ENCODE measurements around the gene RNF10. TPM values are rescaled to one million over a fixed set of nuclear protein-coding genes. Genes with fewer than 3 reads are reported as not detected.
A peak's percentile ranks its signal among the peaks of the same experiment; 100 is the strongest.
"Not testable (repeated sequence)": the region's sequence is repeated elsewhere in the genome, so short reads cannot be mapped to it uniquely, and the experiment has no call there.

RNF10 gene
- total and polyA plus RNA-seq, 2 of the 4 experiments (the other 2 are of a cell fraction), result 44.4 to 95.0 TPM

DNA sequence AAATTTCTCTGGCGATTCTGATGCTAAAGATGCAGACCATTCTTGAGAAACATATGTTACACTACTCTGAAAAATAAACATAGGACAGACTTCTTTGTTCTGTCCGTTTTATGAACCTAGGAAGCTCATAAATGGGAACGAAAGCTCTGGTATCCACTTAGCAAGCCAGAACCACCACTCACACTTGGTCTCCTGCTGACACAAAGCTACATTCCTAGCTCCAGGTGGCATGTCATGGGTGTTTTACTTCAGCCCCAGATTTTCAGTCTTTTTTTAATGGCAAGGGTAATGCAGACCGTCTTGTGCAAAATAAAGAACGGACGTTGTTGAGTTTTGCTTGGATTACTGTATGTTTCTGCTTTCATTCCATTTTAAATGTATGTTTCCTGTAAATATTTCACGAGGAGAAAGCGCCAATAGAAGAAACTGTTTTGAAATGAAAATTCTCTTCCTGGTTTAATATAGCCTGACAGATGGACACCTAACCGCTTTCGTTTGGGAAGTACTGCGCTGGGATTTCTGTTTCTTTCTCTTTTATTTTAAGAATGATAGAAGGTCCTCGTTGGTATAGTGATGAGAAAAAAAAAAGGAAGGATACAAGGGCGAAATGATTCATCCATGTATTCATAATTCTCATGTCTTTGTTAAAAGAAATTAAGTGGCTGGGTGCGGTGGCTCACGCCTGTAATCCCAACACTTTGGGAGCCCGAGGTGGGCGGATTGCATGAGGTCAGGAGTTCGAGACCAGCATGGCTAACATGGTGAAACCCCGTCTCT, 4.3 kb upstream of the RNF10 start:
- no peak for TF ChIP-seq CEBPB (IDR thresholded peaks at IDR 0.05; ENCODE audit: low read depth, low read length)
- no peak for TF ChIP-seq FOS (IDR thresholded peaks at IDR 0.05; ENCODE audit: low read depth, low read length)
- TF ChIP-seq SMC3 (IDR thresholded peaks at IDR 0.05; ENCODE audit: low read depth, low read length), result no peak
- TF ChIP-seq RAD21 (IDR thresholded peaks at IDR 0.05; ENCODE audit: low read length), result no peak
- Histone ChIP-seq H3K79me1 (ENCODE audit: low read depth in 1 of 2, low read length in 2 of 2) (peaks cover 5 to 25% of the 10 kb centered on the region in 2 experiments; a peak in 3 of 4 replicates), H2AFZ (replicated peaks; ENCODE audit: low read length, poor library complexity) (peak overlapping the region; percentile 83), H3K36me3 (ENCODE audit: control insufficient read depth, insufficient read depth, low read length) (no peaks in the 10 kb centered on the region; the same call in 1 of the 2 replicates), H2BK120ac (ENCODE audit: low read depth, low read length) (peak overlapping the region; percentile 49), H3K9me3 (ENCODE audit: control insufficient read depth, insufficient read depth, low read length) (no peaks in the 10 kb centered on the region), H3K9ac (ENCODE audit: low read depth, low read length) (peak overlapping the region; percentile 64; the same call in 1 of the 2 replicates), H3K4ac (ENCODE audit: low read depth, low read length) (peak overlapping the region; percentile 64), H4K91ac (ENCODE audit: insufficient read depth, low read depth, low read length) (peak overlapping the region; percentile 65; the same call in 1 of the 2 replicates), H3K4me2 (ENCODE audit: low read depth, low read length) (peak overlapping the region; percentile 80), H3K14ac (replicated peaks; ENCODE audit: low read depth, low read length) (no peak overlapping the region; the same call in 1 of the 2 replicates), H4K20me1 (ENCODE audit: insufficient read depth, low read length) (peaks cover 2% of the 10 kb centered on the region), H3K56ac (ENCODE audit: extremely low read depth, insufficient read depth, low read length) (no peak overlapping the region; the same call in 1 of the 2 replicates), H3K4me3 (ENCODE audit: insufficient read depth, low read depth, low read length) (peak overlapping the region; percentile 86; the same call in 1 of the 2 replicates), H3K9me1 (ENCODE audit: insufficient read depth, low read length) (no peaks in the 10 kb centered on the region), H3K18ac (ENCODE audit: low read depth, low read length) (peak overlapping the region; percentile 72; the same call in 1 of the 2 replicates), H3K4me1 (ENCODE audit: control insufficient read depth, insufficient read depth, low read length) (peaks cover 2% of the 10 kb centered on the region; the same call in 1 of the 2 replicates), H2BK5ac (ENCODE audit: low read depth, low read length, poor library complexity, severe bottlenecking) (peak overlapping the region; percentile 69), H2BK20ac (ENCODE audit: low read depth, low read length) (no peak overlapping the region; the same call in 1 of the 2 replicates), H4K8ac (ENCODE audit: low read depth in 2 of 2, low read length in 2 of 2) (peak overlapping the region; percentile 89 to 98), H2AK9ac (replicated peaks; ENCODE audit: low read depth, low read length, poor library complexity) (no peak overlapping the region), H2BK15ac (ENCODE audit: low read depth, low read length) (no peak overlapping the region; the same call in 2 of the 3 replicates), H4K5ac (ENCODE audit: low read depth, low read length) (peak overlapping the region; percentile 88), H3K27ac (ENCODE audit: insufficient read depth, low read length) (peak overlapping the region; percentile 79; the same call in 1 of the 2 replicates), H3K23ac (ENCODE audit: low read depth, low read length) (peak overlapping the region; percentile 75), H3K27me3 (ENCODE audit: control insufficient read depth, insufficient read depth, low read length) (no peaks in the 10 kb centered on the region), H2AK5ac (ENCODE audit: low read depth, low read length) (0 out of 2 replicates have a peak overlapping the region, but pooled peaks have one; percentile 16)
- WGBS, 2 experiments (ENCODE audit: extremely low coverage in 2 of 2, insufficient read length in 1 of 2), result 100% methylated on average over 1 of the region's 19 CpGs; no CpG with 5 or more reads in 1 of the 2 experiments
- ChIA-PET POLR2A (ENCODE audit: unreplicated experiment) (interaction anchor here (0.7 kb wide), 1 partner anchor 238 kb away, joined by 6 read pairs; the partner anchor contains the start of gene RNU4-2), CTCF (no interaction called here)
- peak; percentile 33 for DNase-seq
- peak; percentile 1; the same call in 1 of the 2 replicates for ATAC-seq (ENCODE audit: low read depth)
- intact Hi-C loops (cut with micrococcal nuclease) (loop anchor here (2.0 kb wide), 1 partner anchor 33 kb away; the partner anchor contains the start of gene DYNLL1), dilution Hi-C loops (cut with HindIII; ENCODE audit: low sequenced_read_pairs, unreplicated experiment) (no loop called here), in situ Hi-C loops (cut with MboI; ENCODE audit: low sequenced_read_pairs) (no loop called here)
- BruUV-seq (replicated peaks), result no TSS peak

GRCh38 chr12:120530418-120530761, 3.8 kb upstream of the RNF10 start:
- H4K91ac ChIP-seq (ENCODE audit: insufficient read depth, low read depth, low read length); H3K9me3 ChIP-seq (ENCODE audit: control insufficient read depth, insufficient read depth, low read length); H3K14ac ChIP-seq (replicated peaks; ENCODE audit: low read depth, low read length); H2BK20ac ChIP-seq (ENCODE audit: low read depth, low read length); H2AK5ac ChIP-seq (ENCODE audit: low read depth, low read length); H2BK120ac ChIP-seq (ENCODE audit: low read depth, low read length); in situ Hi-C loops (cut with MboI; ENCODE audit: low sequenced_read_pairs); ATAC-seq (ENCODE audit: low read depth); H3K4ac ChIP-seq (ENCODE audit: low read depth, low read length); intact Hi-C loops (cut with micrococcal nuclease); H3K4me2 ChIP-seq (ENCODE audit: low read depth, low read length); H2BK15ac ChIP-seq (ENCODE audit: low read depth, low read length); H4K20me1 ChIP-seq (ENCODE audit: insufficient read depth, low read length); H3K27me3 ChIP-seq (ENCODE audit: control insufficient read depth, insufficient read depth, low read length); H3K23ac ChIP-seq (ENCODE audit: low read depth, low read length); H2AK9ac ChIP-seq (replicated peaks; ENCODE audit: low read depth, low read length, poor library complexity); BruUV-seq (replicated peaks); H4K5ac ChIP-seq (ENCODE audit: low read depth, low read length); H3K18ac ChIP-seq (ENCODE audit: low read depth, low read length); CTCF ChIA-PET; POLR2A ChIA-PET (ENCODE audit: unreplicated experiment); H3K9me1 ChIP-seq (ENCODE audit: insufficient read depth, low read length); dilution Hi-C loops (cut with HindIII; ENCODE audit: low sequenced_read_pairs, unreplicated experiment); H3K36me3 ChIP-seq (ENCODE audit: control insufficient read depth, insufficient read depth, low read length); H3K4me1 ChIP-seq (ENCODE audit: control insufficient read depth, insufficient read depth, low read length); H3K9ac ChIP-seq (ENCODE audit: low read depth, low read length); H2BK5ac ChIP-seq (ENCODE audit: low read depth, low read length, poor library complexity, severe bottlenecking); DNase-seq; H2AFZ ChIP-seq (replicated peaks; ENCODE audit: low read length, poor library complexity); H3K27ac ChIP-seq (ENCODE audit: insufficient read depth, low read length); H3K4me3 ChIP-seq (ENCODE audit: insufficient read depth, low read depth, low read length); H3K56ac ChIP-seq (ENCODE audit: extremely low read depth, insufficient read depth, low read length): not testable (repeated sequence)
- peak overlapping the region in 1 of 2 experiments; percentile 98; a peak in 1 of 4 replicates for H4K8ac ChIP-seq (ENCODE audit: low read depth in 2 of 2, low read length in 2 of 2)
- H3K79me1 ChIP-seq (ENCODE audit: low read depth in 1 of 2, low read length in 2 of 2), result peaks cover 5 to 30% of the 10 kb centered on the region in 2 experiments; a peak in 3 of 4 replicates

Measured in IMR-90 (cell line).